ENCODE measurements around the gene ANO3. TPM values are rescaled to one million over a fixed set of nuclear protein-coding genes. Genes with fewer than 3 reads are reported as not detected.

The ANO3 gene
- polyA plus RNA-seq, 1 experiment = 3.0 TPM

- TF ChIP-seq CTCF (IDR thresholded peaks at IDR 0.05; ENCODE audit: insufficient read depth, low read depth, low read length) = no peak
- H3K4me3 ChIP-seq (ENCODE audit: low read depth, low read length) = no peak overlapping the region
- ChIA-PET POLR2A (no interaction called here), CTCF (no interaction called here)
- H3K36me3 ChIP-seq (ENCODE audit: control insufficient read depth, insufficient read depth, low read length) = no peaks in the 10 kb centered on the region
- no peaks in the 10 kb centered on the region for H3K27me3 ChIP-seq (ENCODE audit: control insufficient read depth, insufficient read depth, low read length)
- no peak for DNase-seq (ENCODE audit: low read depth)
Measured at GRCh38 chr11:26399336-26399735, 67.4 kb downstream of the ANO3 start.

- POLR2A ChIA-PET = no interaction called here
- H3K4me3 ChIP-seq (ENCODE audit: low read depth, low read length) = no peak overlapping the region
- no peak for DNase-seq (ENCODE audit: low read depth)
Measured at GRCh38 chr11:26410706-26411366, 78.9 kb downstream of the ANO3 start.

GRCh38 chr11:26412955-26413354, 81.0 kb downstream of the ANO3 start:
- Histone ChIP-seq H3K27me3 (ENCODE audit: control insufficient read depth, insufficient read depth, low read length) (no peaks in the 10 kb centered on the region), H3K36me3 (ENCODE audit: control insufficient read depth, insufficient read depth, low read length) (no peaks in the 10 kb centered on the region), H3K4me3 (ENCODE audit: low read depth, low read length) (no peak overlapping the region)
- DNase-seq (ENCODE audit: low read depth) = no peak
- ChIA-PET POLR2A (no interaction called here), CTCF (no interaction called here)
- no peak for TF ChIP-seq CTCF (IDR thresholded peaks at IDR 0.05; ENCODE audit: insufficient read depth, low read depth, low read length)

More at GRCh38 chr11:26410706-26411366, 78.9 kb downstream of the ANO3 start:
- H3K27me3 ChIP-seq (ENCODE audit: control insufficient read depth, insufficient read depth, low read length) = no peaks in the 10 kb centered on the region
- H3K36me3 ChIP-seq (ENCODE audit: control insufficient read depth, insufficient read depth, low read length) = no peaks in the 10 kb centered on the region
- CTCF ChIA-PET = no interaction called here
- no peak for TF ChIP-seq CTCF (IDR thresholded peaks at IDR 0.05; ENCODE audit: insufficient read depth, low read depth, low read length)

- Histone ChIP-seq H3K27me3 (ENCODE audit: control insufficient read depth, insufficient read depth, low read length) (no peaks in the 10 kb centered on the region), H3K4me3 (ENCODE audit: low read depth, low read length) (no peak overlapping the region), H3K36me3 (ENCODE audit: control insufficient read depth, insufficient read depth, low read length) (no peaks in the 10 kb centered on the region)
- POLR2A ChIA-PET = no interaction called here
- DNase-seq (ENCODE audit: low read depth) = no peak
- no peak for TF ChIP-seq CTCF (IDR thresholded peaks at IDR 0.05; ENCODE audit: insufficient read depth, low read depth, low read length)
- CTCF ChIA-PET = no interaction called here
Measured at GRCh38 chr11:26418386-26418912, 86.5 kb downstream of the ANO3 start.

GRCh38 chr11:26420331-26420730, 88.4 kb downstream of the ANO3 start:
- DNase-seq (ENCODE audit: low read depth) = no peak
- Histone ChIP-seq H3K4me3 (ENCODE audit: low read depth, low read length) (no peak overlapping the region), H3K27me3 (ENCODE audit: control insufficient read depth, insufficient read depth, low read length) (no peaks in the 10 kb centered on the region), H3K36me3 (ENCODE audit: control insufficient read depth, insufficient read depth, low read length) (no peaks in the 10 kb centered on the region)
- POLR2A ChIA-PET = no interaction called here
- CTCF ChIA-PET = no interaction called here
- no peak for TF ChIP-seq CTCF (IDR thresholded peaks at IDR 0.05; ENCODE audit: insufficient read depth, low read depth, low read length)

Data from BJ (cell line).